Measurements from ENCODE around the gene POU6F1.

DNA sequence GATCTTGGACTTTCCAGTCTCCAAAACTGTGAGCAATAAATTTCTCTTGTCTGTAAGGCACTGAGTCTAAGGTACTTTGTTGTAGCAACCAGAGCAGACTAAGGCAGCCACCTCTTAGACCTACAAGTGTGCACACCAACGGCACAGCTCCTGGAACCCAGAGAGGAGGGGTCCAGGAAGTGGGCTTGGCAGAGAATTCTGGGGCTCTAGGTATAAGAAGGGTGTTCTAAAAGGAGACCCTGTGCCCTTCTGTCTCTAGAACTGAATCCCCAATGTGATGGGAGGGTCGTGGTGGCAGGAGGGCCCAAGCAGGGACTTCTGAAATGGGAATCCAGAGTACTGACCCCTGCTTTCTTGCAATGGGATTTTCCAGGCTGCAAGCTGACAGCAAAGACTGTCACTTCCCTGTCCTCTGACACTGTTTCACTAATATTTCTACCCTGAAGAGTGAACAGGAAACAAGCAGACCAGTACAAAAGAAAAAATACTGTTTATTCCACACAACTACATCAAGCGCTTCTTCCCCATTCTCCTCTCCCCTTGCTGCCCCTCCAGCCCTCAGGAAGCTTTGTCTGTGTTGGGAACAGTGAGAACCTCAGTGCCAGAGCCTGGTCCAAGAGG, 31.3 kb downstream of the POU6F1 start:
- TF ChIP-seq, protein P1, sequence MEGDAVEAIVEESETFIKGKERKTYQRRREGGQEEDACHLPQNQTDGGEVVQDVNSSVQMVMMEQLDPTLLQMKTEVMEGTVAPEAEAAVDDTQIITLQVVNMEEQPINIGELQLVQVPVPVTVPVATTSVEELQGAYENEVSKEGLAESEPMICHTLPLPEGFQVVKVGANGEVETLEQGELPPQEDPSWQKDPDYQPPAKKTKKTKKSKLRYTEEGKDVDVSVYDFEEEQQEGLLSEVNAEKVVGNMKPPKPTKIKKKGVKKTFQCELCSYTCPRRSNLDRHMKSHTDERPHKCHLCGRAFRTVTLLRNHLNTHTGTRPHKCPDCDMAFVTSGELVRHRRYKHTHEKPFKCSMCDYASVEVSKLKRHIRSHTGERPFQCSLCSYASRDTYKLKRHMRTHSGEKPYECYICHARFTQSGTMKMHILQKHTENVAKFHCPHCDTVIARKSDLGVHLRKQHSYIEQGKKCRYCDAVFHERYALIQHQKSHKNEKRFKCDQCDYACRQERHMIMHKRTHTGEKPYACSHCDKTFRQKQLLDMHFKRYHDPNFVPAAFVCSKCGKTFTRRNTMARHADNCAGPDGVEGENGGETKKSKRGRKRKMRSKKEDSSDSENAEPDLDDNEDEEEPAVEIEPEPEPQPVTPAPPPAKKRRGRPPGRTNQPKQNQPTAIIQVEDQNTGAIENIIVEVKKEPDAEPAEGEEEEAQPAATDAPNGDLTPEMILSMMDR (IDR thresholded peaks at IDR 0.05), result no peak
- TF ChIP-seq POLR2A (IDR thresholded peaks at IDR 0.05), result no peak
